GM12878 (cell line): Measurements from ENCODE around the gene SOS1. TPM values are rescaled to one million over a fixed set of nuclear protein-coding genes. Genes with fewer than 3 reads are reported as not detected.
A peak's percentile ranks its signal among the peaks of the same experiment; 100 is the strongest.

ENCODE experiments used
- ATAC-seq: fragments of 200-7000 bp; cut with Tn5 transposase; 3 replicates; pipeline ENCODE4 v1.9.1; 2020; ENCODE audit warnings: mild to moderate bottlenecking, moderate library complexity
- BruUV-seq: library from RNA; stranded (reverse); fragments of 400-500 nt; replicated peaks from 2 replicates; lab custom pipeline; 2021; lab: Mats Ljungman, UMichigan
- CTCF ChIA-PET: fragments of 300-600 bp; sonication (Branson Sonifier 250); formaldehyde crosslinking; extraction: SDS; loops from one replicate; lab custom pipeline; 2021; ENCODE audit warnings: inconsistent platforms; lab: Yijun Ruan, JAX
- POLR2A ChIA-PET: fragments of 350-600 bp; formaldehyde crosslinking; extraction: SDS; loops from one replicate; lab custom pipeline; 2021; ENCODE audit warnings: inconsistent platforms; lab: Charles Lee
- RAD21 ChIA-PET: fragments of 300-600 bp; sonication (Branson Sonifier 250); formaldehyde crosslinking; loops from one replicate; lab custom pipeline; 2023; ENCODE audit warnings: antibody characterized with exemption; ENCODE audit not compliant: unreplicated experiment; lab: Charles Lee
- SMC1A ChIA-PET: fragments of 300-600 bp; sonication (Branson Sonifier 250); formaldehyde crosslinking; loops from one replicate; lab custom pipeline; 2023; ENCODE audit not compliant: unreplicated experiment, uncharacterized antibody; lab: Charles Lee
- DNase-seq: peaks from one replicate; pipeline ENCODE4 v3.0.0-alpha.2; 2011; ENCODE audit warnings: low read depth, low spot score
- FAIRE-seq: peaks from 3 replicates; lab custom pipeline; 2011; peaks lifted over from hg19 to GRCh38; lab: Jason Lieb, UNC
- H2AFZ ChIP-seq: 2 replicates; pipeline ENCODE4 v1.6.0; 2011; ENCODE audit warnings: low read depth, low read length, control low read depth; ENCODE audit not compliant: control insufficient read depth
- H3K27ac ChIP-seq: 2 replicates; pipeline ENCODE4 v1.5.1; 2011; ENCODE audit warnings: control low read depth; ENCODE audit not compliant: control insufficient read depth, insufficient read depth
- H3K27me3 ChIP-seq, 2 experiments: replicated peaks in 1 of 2; 2 replicates each; pipeline versions ENCODE4 v1.6.0 to v1.6.1; 2011; ENCODE audit warnings: low read length in 1 of 2; ENCODE audit not compliant: control insufficient read depth in 2 of 2, insufficient read depth in 2 of 2
- H3K36me3 ChIP-seq, 2 experiments: 2 replicates each; pipeline ENCODE4 v1.5.1; 2011; ENCODE audit warnings: low read length in 1 of 2; ENCODE audit not compliant: control insufficient read depth in 2 of 2, insufficient read depth in 2 of 2
- H3K4me1 ChIP-seq: 2 replicates; pipeline ENCODE4 v1.6.1; 2011; ENCODE audit warnings: mild to moderate bottlenecking, low read length, moderate library complexity, mixed read lengths; ENCODE audit not compliant: control insufficient read depth, insufficient read depth
- H3K4me2 ChIP-seq: 2 replicates; pipeline ENCODE4 v1.6.0; 2011; ENCODE audit warnings: control low read depth; ENCODE audit not compliant: control insufficient read depth, insufficient read depth
- H3K4me3 ChIP-seq: fragments of 200-600 bp; sonication (generic); 2 replicates; pipeline ENCODE4 v1.5.1; 2016
- H3K79me2 ChIP-seq: 2 replicates; pipeline ENCODE4 v1.6.0; 2011; ENCODE audit warnings: low read length; ENCODE audit not compliant: control insufficient read depth, insufficient read depth
- H3K9ac ChIP-seq: 2 replicates; pipeline ENCODE4 v1.8.0; 2011; ENCODE audit warnings: low read length, control low read depth, mixed read lengths; ENCODE audit not compliant: control insufficient read depth, insufficient read depth
- H3K9me3 ChIP-seq: replicated peaks from 3 replicates; pipeline ENCODE4 v1.5.1; 2011; ENCODE audit warnings: mild to moderate bottlenecking, low read length; ENCODE audit not compliant: control insufficient read depth, insufficient read depth
- H4K20me1 ChIP-seq: 2 replicates; pipeline ENCODE4 v1.6.0; 2011; ENCODE audit not compliant: control insufficient read depth, insufficient read depth
- EGR1 ChIP-seq, 2 experiments: IDR thresholded peaks; 1 replicate in 1 of 2; 2 replicates in 1 of 2; pipeline ENCODE4 v1.6.1; 2011 to 2012; ENCODE audit warnings: low read depth in 2 of 2, low read length in 2 of 2, borderline replicate concordance in 1 of 2, mild to moderate bottlenecking in 1 of 2, moderate library complexity in 1 of 2
- IRF5 ChIP-seq: fragments of 450-650 bp; IDR thresholded peaks from 2 replicates; pipeline ENCODE4 v1.6.1; 2017; ENCODE audit warnings: borderline replicate concordance
- LARP7 ChIP-seq: fragments of 450-650 bp; IDR thresholded peaks from 2 replicates; pipeline ENCODE4 v1.6.1; 2017; ENCODE audit warnings: mild to moderate bottlenecking
- SIX5 ChIP-seq: IDR thresholded peaks from 2 replicates; pipeline ENCODE4 v1.6.1; 2011; ENCODE audit warnings: mild to moderate bottlenecking, low read depth, low read length, moderate library complexity; ENCODE audit not compliant: severe bottlenecking
- ZNF217 ChIP-seq: fragments of 450-650 bp; IDR thresholded peaks from 2 replicates; pipeline ENCODE4 v1.6.1; 2017; ENCODE audit warnings: antibody characterized with exemption, mild to moderate bottlenecking
- ZNF622 ChIP-seq: fragments of 450-650 bp; IDR thresholded peaks from 2 replicates; pipeline ENCODE4 v1.6.1; 2017; ENCODE audit warnings: mild to moderate bottlenecking, inconsistent platforms
- WGBS: methylation state at CpG from one replicate; pipeline ENCODE4 v1.1.6; 2016; ENCODE audit warnings: low lambda C conversion rate; ENCODE audit not compliant: insufficient replicate concordance, insufficient coverage; ENCODE audit errors: missing lambda C conversion rate; 5-methylcytosine and 5-hydroxymethylcytosine counted together
- in situ Hi-C: fragments of 300-500 bp; cut with MboI; formaldehyde crosslinking; loops from 9 replicates; pipeline ENCODE4 v1.14.3; 2018; ENCODE audit warnings: mixed read lengths
- intact Hi-C: fragments of 100-400 bp; cut with micrococcal nuclease; formaldehyde crosslinking; loops from one replicate; pipeline ENCODE4 v1.14.2; 2022; ENCODE audit not compliant: unreplicated experiment
- polyA plus RNA-seq, 11 experiments: library from polyadenylated mRNA; depleted of rRNA in 4 of 11; unstranded in 6 of 11; stranded (reverse) in 5 of 11; fragments of >200 nt; fragmentation: Nextera tagmentation in 4 of 11; fragmentation: Illumina TruSeq in 1 of 11; extraction: Ambion mirVana in 4 of 11; extraction: Trizol in 1 of 11; gene quantifications; 1 replicate in 1 of 11; 2 replicates in 10 of 11; pipeline versions ENCODE4 v1.2.1 to v1.2.3, GENCODE V29; 2011 to 2016; ENCODE audit warnings: inconsistent platforms in 2 of 11, missing spikeins in 2 of 11, low read depth in 1 of 11
- total RNA-seq, 4 experiments: library from RNA; depleted of rRNA in 3 of 4; stranded (reverse); fragments of >200 nt in 3 of 4; fragmentation: Illumina TruSeq in 1 of 4; extraction: Trizol in 1 of 4; gene quantifications; 2 replicates each; pipeline versions ENCODE4 v1.2.1 to v1.2.3, GENCODE V29; 2013 to 2021

The SOS1 gene
- total and polyA plus RNA-seq, 10 of the 15 experiments (the other 5 are each of a cell fraction or from before 2014, with no cell fraction given) = 2.1 to 24.1 (median 8.5) TPM

GRCh38 chr2:38959938-38960608 is 160.8 kb downstream of the SOS1 start:
- BruUV-seq = no TSS peak
- TF ChIP-seq EGR1 (IDR thresholded peaks at IDR 0.05; ENCODE audit: borderline replicate concordance in 1 of 2, low read depth in 2 of 2, low read length in 2 of 2) = no peak
- no peak for TF ChIP-seq SIX5
- no peak for TF ChIP-seq IRF5
- TF ChIP-seq ZNF217 = no peak
- TF ChIP-seq ZNF622 = no peak
- no peak for TF ChIP-seq LARP7
- peak overlapping the region; percentile 56 for H2AFZ ChIP-seq
- intact Hi-C loops = no loop called here
- no peak overlapping the region; the same call in 1 of the 2 replicates for H3K4me3 ChIP-seq
- in situ Hi-C loops = no loop called here
- H3K79me2 ChIP-seq = no peaks in the 10 kb centered on the region
- H3K27ac ChIP-seq = no peak overlapping the region
- ChIA-PET POLR2A (no interaction called here), CTCF (no interaction called here), SMC1A (no interaction called here), RAD21 (no interaction called here)
- 45% methylated on average over 89 of the region's 97 CpGs for WGBS
- FAIRE-seq (no peak), ATAC-seq (peak; percentile 65), DNase-seq (no peak)
- no peaks in the 10 kb centered on the region for H3K36me3 ChIP-seq
- peaks cover 1 to 4% of the 10 kb centered on the region in 2 experiments; a peak in 2 of 4 replicates for H3K27me3 ChIP-seq
- H3K9me3 ChIP-seq = no peaks in the 10 kb centered on the region; the same call in 2 of the 3 replicates
- H3K9ac ChIP-seq = no peak overlapping the region
- H3K4me2 ChIP-seq = peak overlapping the region; percentile 59; the same call in 1 of the 2 replicates
- H4K20me1 ChIP-seq = no peaks in the 10 kb centered on the region
- H3K4me1 ChIP-seq = no peaks in the 10 kb centered on the region
